WTC11 (cell line): ENCODE results near the gene CUEDC1. TPM values are rescaled to one million over a fixed set of nuclear protein-coding genes. Genes with fewer than 3 reads are reported as not detected.

Source experiments
- ATAC-seq: fragments of 200-7000 bp; cut with Tn5 transposase; 2 replicates; pipeline ENCODE4 v1.10.0; 2021; ENCODE audit warnings: mild to moderate bottlenecking, moderate library complexity
- CTCF ChIA-PET: fragments of 300-600 bp; sonication (Branson Sonifier 250); formaldehyde crosslinking; loops from one replicate; lab custom pipeline; 2021; ENCODE audit warnings: antibody characterized with exemption; lab: Charles Lee
- POLR2A ChIA-PET: fragments of 350-600 bp; sonication (Branson Sonifier 250); formaldehyde crosslinking; loops from one replicate; lab custom pipeline; 2021; ENCODE audit warnings: antibody characterized with exemption; lab: Charles Lee
- DNase-seq: peaks from one replicate; pipeline ENCODE4 v3.0.0; 2021; ENCODE audit warnings: low spot score
- H3K27ac Mint-ChIP-seq: 2 replicates; pipeline ENCODE4 v1.8.0; 2021; ENCODE audit warnings: mixed read lengths
- H3K27me3 Mint-ChIP-seq: 2 replicates; pipeline ENCODE4 v1.8.0; 2021; ENCODE audit warnings: low read depth, mild to moderate bottlenecking, moderate library complexity, mixed read lengths
- H3K36me3 Mint-ChIP-seq: 2 replicates; pipeline ENCODE4 v1.8.0; 2021; ENCODE audit warnings: mixed read lengths
- H3K4me1 Mint-ChIP-seq: 2 replicates; pipeline ENCODE4 v1.8.0; 2022; ENCODE audit warnings: mixed read lengths
- H3K4me3 Mint-ChIP-seq: 2 replicates; pipeline ENCODE4 v1.8.0; 2021; ENCODE audit warnings: mild to moderate bottlenecking, moderate library complexity, mixed read lengths
- H3K9me3 Mint-ChIP-seq: 2 replicates; pipeline ENCODE4 v1.8.0; 2021; ENCODE audit warnings: mixed read lengths
- ATF6 ChIP-seq: sonication (generic); formaldehyde crosslinking; IDR thresholded peaks from 2 replicates; pipeline ENCODE4 v1.8.1; 2023; ENCODE audit warnings: mild to moderate bottlenecking, missing genetic modification reagents
- CBFB ChIP-seq: sonication (generic); formaldehyde crosslinking; IDR thresholded peaks from 2 replicates; pipeline ENCODE4 v1.8.1; 2022; ENCODE audit warnings: mild to moderate bottlenecking, low read depth, missing genetic modification reagents
- CTCF ChIP-seq: fragments of 200-600 bp; IDR thresholded peaks from 2 replicates; pipeline ENCODE4 v1.8.0; 2022; ENCODE audit warnings: antibody characterized with exemption
- E2F5 ChIP-seq: sonication (generic); formaldehyde crosslinking; IDR thresholded peaks from 2 replicates; pipeline ENCODE4 v1.8.1; 2022; ENCODE audit warnings: mild to moderate bottlenecking, moderate library complexity, missing genetic modification reagents
- ELF4 ChIP-seq: sonication (generic); formaldehyde crosslinking; IDR thresholded peaks from 2 replicates; pipeline ENCODE4 v1.8.1; 2022; ENCODE audit warnings: low read depth, mild to moderate bottlenecking, moderate library complexity, missing genetic modification reagents
- EMX1 ChIP-seq: fragments of 250-450 bp; sonication (Bioruptor Pico); IDR thresholded peaks from 2 replicates; pipeline ENCODE4 v1.8.0; 2021; ENCODE audit warnings: mild to moderate bottlenecking
- FOXJ3 ChIP-seq: sonication (generic); formaldehyde crosslinking; IDR thresholded peaks from 2 replicates; pipeline ENCODE4 v1.9.0; 2021; ENCODE audit warnings: missing genetic modification reagents, mild to moderate bottlenecking, borderline replicate concordance
- GTF2I ChIP-seq: fragments of 250-450 bp; sonication (Bioruptor Pico); conservative IDR thresholded peaks from 2 replicates; pipeline ENCODE4 v1.4.0; 2021; ENCODE audit warnings: mild to moderate bottlenecking
- HMGXB4 ChIP-seq: sonication (generic); formaldehyde crosslinking; IDR thresholded peaks from 2 replicates; pipeline ENCODE4 v1.8.1; 2023; ENCODE audit warnings: mild to moderate bottlenecking, moderate library complexity, missing genetic modification reagents
- JUN ChIP-seq: sonication (generic); formaldehyde crosslinking; IDR thresholded peaks from 2 replicates; pipeline ENCODE4 v1.8.0; 2023; ENCODE audit warnings: mild to moderate bottlenecking, missing genetic modification reagents
- MXD4 ChIP-seq: fragments of 250-450 bp; sonication (Bioruptor Pico); IDR thresholded peaks from 2 replicates; pipeline ENCODE4 v1.8.0; 2021; ENCODE audit warnings: mild to moderate bottlenecking, moderate library complexity, borderline replicate concordance
- NFYB ChIP-seq: sonication (generic); formaldehyde crosslinking; conservative IDR thresholded peaks from 2 replicates; pipeline ENCODE4 v1.8.0; 2022; ENCODE audit warnings: low read depth, missing genetic modification reagents
- RELA ChIP-seq: sonication (generic); formaldehyde crosslinking; IDR thresholded peaks from 2 replicates; pipeline ENCODE4 v1.8.1; 2022; ENCODE audit warnings: missing genetic modification reagents, mild to moderate bottlenecking, borderline replicate concordance
- RORB ChIP-seq: fragments of 250-450 bp; sonication (Bioruptor Pico); IDR thresholded peaks from 2 replicates; pipeline ENCODE4 v1.9.0; 2021; ENCODE audit warnings: mild to moderate bottlenecking
- SMAD3 ChIP-seq: sonication (generic); formaldehyde crosslinking; IDR thresholded peaks from 2 replicates; pipeline ENCODE4 v1.8.0; 2022; ENCODE audit warnings: missing genetic modification reagents, mild to moderate bottlenecking, borderline replicate concordance
- SP1 ChIP-seq: sonication (generic); formaldehyde crosslinking; conservative IDR thresholded peaks from 2 replicates; pipeline ENCODE4 v1.8.1; 2022; ENCODE audit warnings: missing genetic modification reagents
- USF1 ChIP-seq: sonication (generic); formaldehyde crosslinking; IDR thresholded peaks from 2 replicates; pipeline ENCODE4 v1.8.0; 2022; ENCODE audit warnings: mild to moderate bottlenecking, missing genetic modification reagents
- ZNF138 ChIP-seq: sonication (generic); formaldehyde crosslinking; conservative IDR thresholded peaks from 2 replicates; pipeline ENCODE4 v1.8.1; 2022; ENCODE audit warnings: mild to moderate bottlenecking, moderate library complexity, missing genetic modification reagents
- ZNF232 ChIP-seq: sonication (generic); formaldehyde crosslinking; IDR thresholded peaks from 2 replicates; pipeline ENCODE4 v1.8.0; 2022; ENCODE audit warnings: mild to moderate bottlenecking, missing genetic modification reagents
- ZNF263 ChIP-seq: sonication (generic); formaldehyde crosslinking; IDR thresholded peaks from 2 replicates; pipeline ENCODE4 v1.8.1; 2022; ENCODE audit warnings: low read depth, mild to moderate bottlenecking, moderate library complexity, missing genetic modification reagents
- total RNA-seq: library from RNA; stranded (reverse); gene quantifications from 3 replicates; pipeline ENCODE4 v1.2.3, GENCODE V29; 2021

CUEDC1 gene
- total RNA-seq, 1 experiment from 2014 or later: 12.2 TPM

- ChIA-PET POLR2A (no interaction called here), CTCF (interaction anchor here (1.1 to 1.5 kb wide), 5 partner anchors 14 to 94 kb away, joined by 3 to 6 read pairs (median 4); no protein-coding TSS in a partner anchor)
- DNase-seq (no peak), ATAC-seq (no peak)
- Mint-ChIP-seq H3K9me3 (no peaks in the 10 kb centered on the region), H3K4me1 (peaks cover 27% of the 10 kb centered on the region), H3K4me3 (peak overlapping the region; percentile 10; the same call in 1 of the 2 replicates), H3K36me3 (no peaks in the 10 kb centered on the region), H3K27me3 (peaks cover 20% of the 10 kb centered on the region), H3K27ac (no peak overlapping the region)
- TF ChIP-seq MXD4 (CRISPR knock-in tag): no peak
- 0 out of 2 replicates have a peak, but pooled peaks have one; percentile 45 for TF ChIP-seq GTF2I (CRISPR knock-in tag)
- TF ChIP-seq SP1 (CRISPR knock-in tag): 0 out of 2 replicates have a peak, but pooled peaks have one; percentile 24
- TF ChIP-seq ZNF138 (CRISPR knock-in tag): no peak
- TF ChIP-seq ELF4 (CRISPR knock-in tag): no peak
- TF ChIP-seq FOXJ3 (CRISPR knock-in tag): no peak
Observed at GRCh38 chr17:57926723-57927047, 28.5 kb downstream of the CUEDC1 start.

GRCh38 chr17:57925361-57925990 is 29.7 kb downstream of the CUEDC1 start:
- peaks cover 16% of the 10 kb centered on the region for H3K27me3 Mint-ChIP-seq
- H3K4me3 Mint-ChIP-seq: no peak overlapping the region
- H3K36me3 Mint-ChIP-seq: no peaks in the 10 kb centered on the region
- DNase-seq (no peak), ATAC-seq (no peak)
- no peak for TF ChIP-seq HMGXB4 (CRISPR knock-in tag)
- no peak for TF ChIP-seq USF1 (CRISPR knock-in tag)
- no peak for TF ChIP-seq ZNF138 (CRISPR knock-in tag)
- no peak for TF ChIP-seq NFYB (CRISPR knock-in tag)
- TF ChIP-seq ZNF263 (CRISPR knock-in tag): no peak
- TF ChIP-seq CBFB: no peak
- no peak for TF ChIP-seq ZNF232
- no peak for TF ChIP-seq RORB (CRISPR knock-in tag)
- no peak for TF ChIP-seq ATF6 (CRISPR knock-in tag)
- no peak for TF ChIP-seq JUN (CRISPR knock-in tag)
- no peak for TF ChIP-seq EMX1
- TF ChIP-seq CTCF: no peak
- no peak for TF ChIP-seq RELA
- TF ChIP-seq SMAD3: no peak
- TF ChIP-seq E2F5 (CRISPR knock-in tag): no peak
- ChIA-PET POLR2A (interaction anchor here (0.5 to 0.6 kb wide), 2 partner anchors 13 to 68 kb away, joined by 4 to 9 read pairs; no protein-coding TSS in a partner anchor), CTCF (interaction anchor here (0.6 to 1.6 kb wide), 7 partner anchors 10 to 82 kb away, joined by 3 to 5 read pairs (median 4); partner anchors contain the start of gene SRSF1)
- H3K27ac Mint-ChIP-seq: no peak overlapping the region
- peaks cover 30% of the 10 kb centered on the region for H3K4me1 Mint-ChIP-seq
- H3K9me3 Mint-ChIP-seq: no peaks in the 10 kb centered on the region
